Keratinocyte (primary cell): ENCODE data around the gene AP3D1. TPM values are rescaled to one million over a fixed set of nuclear protein-coding genes. Genes with fewer than 3 reads are reported as not detected.

Experiments
- DNase-seq: peaks from one replicate; pipeline ENCODE4 v3.0.0-alpha.2; 2011; ENCODE audit warnings: low read depth, missing footprints, low spot score
- FAIRE-seq: peaks from 2 replicates; lab custom pipeline; 2011; peaks lifted over from hg19 to GRCh38; lab: Jason Lieb, UNC
- H2AFZ ChIP-seq: 2 replicates; pipeline ENCODE4 v1.6.0; 2012; ENCODE audit warnings: low read length, control low read depth, inconsistent platforms; ENCODE audit not compliant: control insufficient read depth
- H3K27ac ChIP-seq: 2 replicates; pipeline ENCODE4 v1.5.1; 2011; ENCODE audit warnings: low read length; ENCODE audit not compliant: control insufficient read depth, insufficient read depth
- H3K27me3 ChIP-seq: 3 replicates; pipeline ENCODE4 v1.6.0; 2011; ENCODE audit warnings: low read length; ENCODE audit not compliant: control insufficient read depth, insufficient read depth; ENCODE audit errors: extremely low read depth
- H3K36me3 ChIP-seq, 2 experiments: 2 replicates in 1 of 2; 3 replicates in 1 of 2; pipeline ENCODE4 v1.5.1; 2011; ENCODE audit warnings: low read length in 2 of 2, mild to moderate bottlenecking in 1 of 2; ENCODE audit not compliant: control insufficient read depth in 2 of 2, insufficient read depth in 2 of 2; ENCODE audit errors: extremely low read depth in 1 of 2
- H3K4me1 ChIP-seq: 3 replicates; pipeline ENCODE4 v1.5.1; 2011; ENCODE audit warnings: low read length; ENCODE audit not compliant: control insufficient read depth, insufficient read depth; ENCODE audit errors: extremely low read depth
- H3K4me2 ChIP-seq: 3 replicates; pipeline ENCODE4 v1.6.0; 2011; ENCODE audit warnings: low read depth, low read length; ENCODE audit not compliant: control insufficient read depth, insufficient read depth; ENCODE audit errors: extremely low read depth
- H3K4me3 ChIP-seq, 3 experiments: fragments of 200-600 bp in 1 of 3; sonication (generic) in 1 of 3; 2 replicates in 2 of 3; 3 replicates in 1 of 3; pipeline ENCODE4 v1.5.1; 2011 to 2016; ENCODE audit warnings: low read length in 3 of 3, mild to moderate bottlenecking in 3 of 3, control low read depth in 2 of 3, inconsistent platforms in 1 of 3, low read depth in 1 of 3, mixed read lengths in 1 of 3, mixed run types in 1 of 3, moderate library complexity in 1 of 3; ENCODE audit not compliant: control insufficient read depth in 2 of 3, insufficient read depth in 2 of 3; ENCODE audit errors: extremely low read depth in 1 of 3
- H3K79me2 ChIP-seq: 2 replicates; pipeline ENCODE4 v1.6.0; 2012; ENCODE audit warnings: low read length; ENCODE audit not compliant: control insufficient read depth, insufficient read depth
- H3K9ac ChIP-seq: 3 replicates; pipeline ENCODE4 v1.6.0; 2011; ENCODE audit warnings: low read length; ENCODE audit not compliant: control insufficient read depth, insufficient read depth; ENCODE audit errors: extremely low read depth
- H3K9me1 ChIP-seq: 3 replicates; pipeline ENCODE4 v1.6.0; 2011; ENCODE audit warnings: low read length; ENCODE audit not compliant: control insufficient read depth, insufficient read depth; ENCODE audit errors: extremely low read depth
- H3K9me3 ChIP-seq: 2 replicates; pipeline ENCODE4 v1.5.1; 2012; ENCODE audit warnings: low read depth, low read length; ENCODE audit not compliant: control insufficient read depth
- H4K20me1 ChIP-seq: 3 replicates; pipeline ENCODE4 v1.6.0; 2011; ENCODE audit warnings: low read length; ENCODE audit not compliant: control insufficient read depth, insufficient read depth; ENCODE audit errors: extremely low read depth
- EZH2 ChIP-seq: IDR thresholded peaks from one replicate; pipeline ENCODE4 v1.6.1; 2012; ENCODE audit warnings: inconsistent platforms, mild to moderate bottlenecking, low read length, moderate library complexity
- dilution Hi-C: fragments of 300-500 bp; cut with MboI; formaldehyde crosslinking; loops from one replicate; pipeline ENCODE4 v1.7.0; 2020; ENCODE audit warnings: low sequenced_read_pairs; ENCODE audit not compliant: extremely low pct_ligation_motif_present
- polyA plus RNA-seq, 5 experiments: library from polyadenylated mRNA; depleted of rRNA in 3 of 5; stranded (reverse) in 3 of 5; stranded (forward) in 1 of 5; unstranded in 1 of 5; fragments of >200 nt; gene quantifications; 1 replicate in 1 of 5; 2 replicates in 3 of 5; 3 replicates in 1 of 5; pipeline versions ENCODE4 v1.2.1 to v1.2.3, GENCODE V29; 2011 to 2012; ENCODE audit warnings: missing spikeins in 2 of 5, low read depth in 1 of 5, low replicate concordance in 1 of 5
- TF ChIP-seq, protein P1 (sequence below), 3 experiments: IDR thresholded peaks in 1 of 3; conservative IDR thresholded peaks in 1 of 3; optimal IDR thresholded peaks in 1 of 3; 2 replicates in 2 of 3; 3 replicates in 1 of 3; pipeline versions ENCODE3 to v1.5.1; 2011; ENCODE audit warnings: low read length in 3 of 3, mild to moderate bottlenecking in 3 of 3, moderate library complexity in 2 of 3, control low read depth in 1 of 3, inconsistent platforms in 1 of 3; ENCODE audit not compliant: insufficient read depth in 2 of 3; ENCODE audit errors: extremely low read depth in 1 of 3

Gene AP3D1
- polyA plus RNA-seq, 1 donor (not counting 4 experiments of a cell fraction or from before 2014, with no cell fraction given) = 56.1 TPM

DNA sequence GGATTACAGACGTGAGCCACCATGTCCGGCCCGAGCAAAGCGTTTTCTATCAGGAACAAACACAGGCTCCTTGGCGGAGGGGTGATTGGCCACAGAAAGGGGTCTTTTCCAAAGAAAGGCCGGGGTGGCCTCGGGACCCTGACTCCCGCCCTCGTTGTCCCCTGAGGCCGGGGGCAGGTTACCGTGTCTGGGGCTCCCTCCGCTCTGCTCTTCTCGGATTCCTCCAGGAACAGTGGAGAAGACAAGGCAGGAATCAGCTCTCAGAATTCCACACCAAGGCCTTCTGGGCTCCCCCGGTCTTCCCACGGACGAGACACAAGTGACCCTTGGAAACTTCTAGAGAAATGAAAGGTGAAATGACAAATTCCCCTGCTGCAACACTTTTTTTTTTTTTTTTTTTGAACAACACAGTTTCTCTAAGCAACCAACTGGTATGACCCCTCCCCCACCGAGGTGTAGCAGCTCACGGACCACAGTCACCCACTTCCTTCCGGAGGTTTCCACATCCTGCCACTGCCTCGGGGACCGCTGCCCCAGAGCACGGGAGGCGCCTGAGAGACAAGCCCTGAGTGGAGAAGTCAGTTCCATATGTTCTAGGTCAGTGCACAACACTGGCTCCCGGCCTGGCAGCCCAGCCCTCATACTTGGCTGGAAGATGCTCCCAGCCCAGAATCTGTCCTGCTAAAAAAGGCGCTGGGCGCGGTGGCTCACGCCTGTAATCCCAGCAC, 66.2 kb downstream of the AP3D1 start:
- Histone ChIP-seq H3K4me3 (no peak overlapping the region), H3K27ac (peak overlapping the region; percentile 13), H3K9me3 (no peaks in the 10 kb centered on the region), H3K9ac (no peak overlapping the region), H3K79me2 (peaks cover 24% of the 10 kb centered on the region), H3K36me3 (peaks cover 5 to 17% of the 10 kb centered on the region in 2 experiments), H3K4me1 (peaks cover 66% of the 10 kb centered on the region), H4K20me1 (no peaks in the 10 kb centered on the region), H3K27me3 (no peaks in the 10 kb centered on the region), H3K9me1 (no peaks in the 10 kb centered on the region), H2AFZ (no peak overlapping the region), H3K4me2 (peak overlapping the region; percentile 4)
- TF ChIP-seq, protein P1, sequence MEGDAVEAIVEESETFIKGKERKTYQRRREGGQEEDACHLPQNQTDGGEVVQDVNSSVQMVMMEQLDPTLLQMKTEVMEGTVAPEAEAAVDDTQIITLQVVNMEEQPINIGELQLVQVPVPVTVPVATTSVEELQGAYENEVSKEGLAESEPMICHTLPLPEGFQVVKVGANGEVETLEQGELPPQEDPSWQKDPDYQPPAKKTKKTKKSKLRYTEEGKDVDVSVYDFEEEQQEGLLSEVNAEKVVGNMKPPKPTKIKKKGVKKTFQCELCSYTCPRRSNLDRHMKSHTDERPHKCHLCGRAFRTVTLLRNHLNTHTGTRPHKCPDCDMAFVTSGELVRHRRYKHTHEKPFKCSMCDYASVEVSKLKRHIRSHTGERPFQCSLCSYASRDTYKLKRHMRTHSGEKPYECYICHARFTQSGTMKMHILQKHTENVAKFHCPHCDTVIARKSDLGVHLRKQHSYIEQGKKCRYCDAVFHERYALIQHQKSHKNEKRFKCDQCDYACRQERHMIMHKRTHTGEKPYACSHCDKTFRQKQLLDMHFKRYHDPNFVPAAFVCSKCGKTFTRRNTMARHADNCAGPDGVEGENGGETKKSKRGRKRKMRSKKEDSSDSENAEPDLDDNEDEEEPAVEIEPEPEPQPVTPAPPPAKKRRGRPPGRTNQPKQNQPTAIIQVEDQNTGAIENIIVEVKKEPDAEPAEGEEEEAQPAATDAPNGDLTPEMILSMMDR (optimal IDR thresholded peaks at IDR 0.05 in 1 of 3, IDR thresholded peaks at IDR 0.05 in 1 of 3, conservative IDR thresholded peaks at IDR 0.05 in 1 of 3; ENCODE audit: extremely low read depth in 1 of 3, insufficient read depth in 2 of 3, low read length in 3 of 3) = no peak
- TF ChIP-seq EZH2 = no peak
- DNase-seq (no peak), FAIRE-seq (peak; percentile 43)
- dilution Hi-C loops = no loop called here

GRCh38 chr19:2083174-2083854, 68.1 kb downstream of the AP3D1 start:
- dilution Hi-C loops = no loop called here
- Histone ChIP-seq H3K4me2 (no peak overlapping the region), H4K20me1 (no peaks in the 10 kb centered on the region), H3K9me3 (no peaks in the 10 kb centered on the region), H2AFZ (no peak overlapping the region), H3K36me3 (peaks cover 11 to 23% of the 10 kb centered on the region in 2 experiments), H3K4me1 (peaks cover 51% of the 10 kb centered on the region), H3K9ac (peak overlapping the region; percentile 9), H3K9me1 (no peaks in the 10 kb centered on the region), H3K79me2 (peaks cover 35% of the 10 kb centered on the region), H3K27me3 (no peaks in the 10 kb centered on the region), H3K4me3 (no peak overlapping the region), H3K27ac (peak overlapping the region; percentile 20)
- DNase-seq (no peak), FAIRE-seq (no peak)
- TF ChIP-seq EZH2 = no peak
- TF ChIP-seq, protein P1 (optimal IDR thresholded peaks at IDR 0.05 in 1 of 3, IDR thresholded peaks at IDR 0.05 in 1 of 3, conservative IDR thresholded peaks at IDR 0.05 in 1 of 3; ENCODE audit: extremely low read depth in 1 of 3, insufficient read depth in 2 of 3, low read length in 3 of 3) = no peak
